ENCODE results near the gene NXPE3. TPM values are rescaled to one million over a fixed set of nuclear protein-coding genes. Genes with fewer than 3 reads are reported as not detected.
A peak's percentile ranks its signal among the peaks of the same experiment; 100 is the strongest.

NXPE3 gene
- total RNA-seq, 3 donors from 2014 or later, result 1.7 to 15.1 (median 3.8) TPM

GRCh38 chr3:101806491-101806890, 27.5 kb downstream of the NXPE3 start:
- no peak for TF ChIP-seq CTCF (IDR thresholded peaks at IDR 0.05)
- Histone ChIP-seq H3K4me1 (ENCODE audit: low read depth) (peaks cover 12% of the 10 kb centered on the region), H3K9me3 (no peaks in the 10 kb centered on the region), H3K36me3 (ENCODE audit: low read depth) (no peaks in the 10 kb centered on the region), H3K4me3 (no peak overlapping the region)
- intact Hi-C loops (cut with DNase I, micrococcal nuclease), result loop anchor here in 1 of 2 donors (10.0 kb wide), 1 partner anchor 728 kb away; no protein-coding TSS in a partner anchor
- ATAC-seq (no peak), DNase-seq (no peak)

- intact Hi-C loops (cut with DNase I, micrococcal nuclease), result loop anchor here in 1 of 2 donors (10.0 kb wide), 1 partner anchor 727 kb away; no protein-coding TSS in a partner anchor
Measured at GRCh38 chr3:101807888-101808287, 28.9 kb downstream of the NXPE3 start.

GRCh38 chr3:101809178-101810021, 30.4 kb downstream of the NXPE3 start:
- ATAC-seq (peak; percentile 76), DNase-seq (peak in 1 of 3 donors; percentile 46)
- Histone ChIP-seq H3K36me3 (ENCODE audit: low read depth) (no peaks in the 10 kb centered on the region), H3K4me1 (ENCODE audit: low read depth) (peaks cover 7% of the 10 kb centered on the region), H3K9me3 (no peaks in the 10 kb centered on the region), H3K4me3 (no peak overlapping the region)
- intact Hi-C loops (cut with DNase I, micrococcal nuclease), result loop anchor here (5.0 to 10.0 kb wide), 2 partner anchors 418 to 725 kb away; no protein-coding TSS in a partner anchor
- peak; percentile 20 for TF ChIP-seq CTCF (IDR thresholded peaks at IDR 0.05)

More at GRCh38 chr3:101807888-101808287, 28.9 kb downstream of the NXPE3 start:
- no peak for DNase-seq
- Histone ChIP-seq H3K9me3 (no peaks in the 10 kb centered on the region), H3K4me3 (no peak overlapping the region), H3K36me3 (ENCODE audit: low read depth) (no peaks in the 10 kb centered on the region), H3K4me1 (ENCODE audit: low read depth) (peaks cover 12% of the 10 kb centered on the region)
- ATAC-seq, result no peak
- no peak for TF ChIP-seq CTCF (IDR thresholded peaks at IDR 0.05)

GRCh38 chr3:101810022-101810418, 31.0 kb downstream of the NXPE3 start:
- TF ChIP-seq CTCF (IDR thresholded peaks at IDR 0.05), result no peak
- H3K4me3 ChIP-seq, result no peak overlapping the region
- peaks cover 7% of the 10 kb centered on the region for H3K4me1 ChIP-seq (ENCODE audit: low read depth)
- H3K36me3 ChIP-seq (ENCODE audit: low read depth), result no peaks in the 10 kb centered on the region
- DNase-seq, result no peak
- no peaks in the 10 kb centered on the region for H3K9me3 ChIP-seq
- no peak for ATAC-seq
- intact Hi-C loops (cut with DNase I, micrococcal nuclease), result loop anchor here in 1 of 2 donors (5.0 kb wide), 1 partner anchor 417 kb away; no protein-coding TSS in a partner anchor

- H3K36me3 ChIP-seq (ENCODE audit: low read depth), result no peaks in the 10 kb centered on the region
- no peak for TF ChIP-seq CTCF (IDR thresholded peaks at IDR 0.05)
- DNase-seq, result no peak
- no peaks in the 10 kb centered on the region for H3K9me3 ChIP-seq
- no peak for ATAC-seq
- H3K4me3 ChIP-seq, result no peak overlapping the region
- intact Hi-C loops (cut with DNase I, micrococcal nuclease), result loop anchor here (2.0 to 5.0 kb wide), 2 partner anchors 413 to 415 kb away; no protein-coding TSS in a partner anchor
- peaks cover 7% of the 10 kb centered on the region for H3K4me1 ChIP-seq (ENCODE audit: low read depth)
Measured at GRCh38 chr3:101811875-101812274, 32.9 kb downstream of the NXPE3 start.

Measured in mucosa of descending colon (tissue), 3 donors.